Duodenal mucosa (tissue), 2 donors: Measurements from ENCODE around the gene ANKS1B.

ENCODE experiments used
- H3K27ac ChIP-seq: one replicate; pipeline ENCODE4 v1.7.0; 2013; ENCODE audit warnings: low read depth, low read length
- H3K27me3 ChIP-seq, 2 donors: one replicate each; pipeline ENCODE4 v1.7.0; 2013; ENCODE audit warnings: low read length in 2 of 2, control low read depth in 1 of 2; ENCODE audit not compliant: insufficient read depth in 2 of 2, control insufficient read depth in 1 of 2
- H3K36me3 ChIP-seq, 2 donors: one replicate each; pipeline ENCODE4 v1.7.0; 2013; ENCODE audit warnings: low read length in 2 of 2, control low read depth in 1 of 2; ENCODE audit not compliant: insufficient read depth in 2 of 2, control insufficient read depth in 1 of 2
- H3K4me1 ChIP-seq, 2 donors: one replicate each; pipeline ENCODE4 v1.7.0; 2013; ENCODE audit warnings: low read length in 2 of 2, control low read depth in 1 of 2; ENCODE audit not compliant: insufficient read depth in 2 of 2, control insufficient read depth in 1 of 2
- H3K4me3 ChIP-seq, 2 donors: one replicate each; pipeline ENCODE4 v1.7.0; 2013; ENCODE audit warnings: low read length in 2 of 2, low read depth in 1 of 2
- H3K9ac ChIP-seq, 2 donors: one replicate each; pipeline ENCODE4 v1.7.0; 2013; ENCODE audit warnings: low read length in 2 of 2, low read depth in 1 of 2
- H3K9me3 ChIP-seq, 2 donors: one replicate each; pipeline ENCODE4 v1.7.0; 2013; ENCODE audit warnings: low read length in 2 of 2, control low read depth in 1 of 2; ENCODE audit not compliant: control insufficient read depth in 1 of 2

ANKS1B gene

DNA sequence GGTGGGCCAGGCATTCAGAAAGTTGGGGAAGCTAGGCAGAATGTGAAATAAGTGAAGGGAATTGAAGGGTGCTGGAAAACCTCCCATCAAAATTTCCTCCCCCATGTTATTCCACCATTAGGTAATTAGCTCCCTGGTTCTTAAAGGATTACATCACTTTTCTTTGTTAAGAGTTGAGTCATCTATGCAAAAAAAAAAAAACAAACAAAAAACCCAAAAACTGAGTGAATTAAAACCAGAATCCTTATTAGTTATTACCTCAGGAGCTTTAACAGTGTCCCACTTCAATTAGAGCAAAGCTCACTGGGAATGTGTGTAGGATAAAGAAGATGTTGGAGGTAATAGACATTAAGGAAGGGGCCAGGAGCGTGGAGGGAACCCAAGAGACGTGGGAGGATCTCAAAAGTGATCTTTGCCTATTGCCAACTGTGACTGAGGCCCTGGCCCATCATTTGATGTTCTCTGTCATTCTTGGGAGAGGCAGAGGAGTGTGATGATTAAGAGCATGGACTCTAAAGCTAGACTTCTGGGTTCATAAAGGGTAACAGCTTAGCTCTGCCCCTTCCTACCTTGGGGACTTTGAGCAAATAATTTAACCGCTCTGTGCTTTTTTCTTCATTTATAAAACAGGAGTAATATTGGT is 975.0 kb downstream of the ANKS1B start:
- Histone ChIP-seq H3K4me1 (no peaks in the 10 kb centered on the region), H3K4me3 (no peak overlapping the region), H3K9ac (no peak overlapping the region), H3K36me3 (no peaks in the 10 kb centered on the region), H3K27ac (no peak overlapping the region), H3K27me3 (no peaks in the 10 kb centered on the region), H3K9me3 (no peaks in the 10 kb centered on the region)

DNA sequence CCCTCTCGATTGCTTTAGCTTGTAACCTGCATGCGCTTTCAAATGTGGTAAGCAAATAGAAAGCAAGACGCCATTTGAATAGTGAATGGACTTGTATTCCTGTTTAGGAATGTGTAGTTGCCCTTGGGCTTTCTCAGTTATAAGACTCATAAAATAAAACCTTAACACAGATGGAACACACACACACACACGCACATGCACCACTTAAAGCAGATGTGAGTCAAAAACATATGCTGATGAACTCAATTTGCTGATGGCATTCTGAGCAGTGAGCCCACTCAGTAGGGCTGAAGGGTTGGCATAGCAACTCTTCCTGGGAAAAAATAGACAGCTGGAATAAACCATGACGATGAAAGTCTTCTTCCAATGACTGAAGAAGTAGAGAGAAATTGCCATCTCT is 979.1 kb downstream of the ANKS1B start:
- no peak overlapping the region for H3K4me3 ChIP-seq
- H3K9me3 ChIP-seq, result no peaks in the 10 kb centered on the region
- H3K4me1 ChIP-seq, result no peaks in the 10 kb centered on the region
- H3K9ac ChIP-seq, result no peak overlapping the region
- H3K27ac ChIP-seq, result no peak overlapping the region
- no peaks in the 10 kb centered on the region for H3K36me3 ChIP-seq
- H3K27me3 ChIP-seq, result no peaks in the 10 kb centered on the region

DNA sequence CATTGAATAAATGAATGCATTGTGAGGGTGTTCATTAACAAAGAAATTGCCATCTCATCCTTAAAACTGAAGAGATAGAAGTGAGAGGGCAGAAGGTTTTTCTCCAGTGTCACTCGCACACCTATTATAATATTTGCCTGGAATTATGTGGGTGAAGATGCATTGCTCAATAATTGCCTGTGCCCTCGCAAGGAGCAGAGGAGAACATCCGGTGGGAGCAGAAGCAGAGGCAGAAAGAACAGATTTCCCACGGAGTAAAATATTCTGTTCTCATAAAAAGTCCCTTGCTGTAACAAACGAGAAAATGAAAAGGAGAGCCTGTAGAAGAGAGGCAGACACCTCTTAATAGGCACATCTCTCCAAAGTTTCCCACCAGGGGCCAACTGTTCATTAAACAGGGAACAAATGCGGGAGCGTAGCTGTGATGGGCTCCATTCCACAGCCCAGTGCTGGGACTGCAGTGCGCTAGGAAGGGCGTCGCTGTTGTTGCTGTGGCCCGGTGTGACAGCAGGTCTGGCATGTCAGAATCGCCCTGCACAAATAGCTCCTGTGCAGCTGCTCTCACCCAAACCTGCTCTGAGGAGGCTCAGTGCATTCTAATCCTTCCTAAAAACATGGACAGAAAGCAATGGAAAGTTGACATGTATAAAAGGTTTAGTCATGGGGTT is 979.8 kb downstream of the ANKS1B start:
- Histone ChIP-seq H3K27ac (no peak overlapping the region), H3K4me1 (no peaks in the 10 kb centered on the region), H3K36me3 (no peaks in the 10 kb centered on the region), H3K4me3 (no peak overlapping the region), H3K9me3 (no peaks in the 10 kb centered on the region), H3K27me3 (no peaks in the 10 kb centered on the region), H3K9ac (no peak overlapping the region)

DNA sequence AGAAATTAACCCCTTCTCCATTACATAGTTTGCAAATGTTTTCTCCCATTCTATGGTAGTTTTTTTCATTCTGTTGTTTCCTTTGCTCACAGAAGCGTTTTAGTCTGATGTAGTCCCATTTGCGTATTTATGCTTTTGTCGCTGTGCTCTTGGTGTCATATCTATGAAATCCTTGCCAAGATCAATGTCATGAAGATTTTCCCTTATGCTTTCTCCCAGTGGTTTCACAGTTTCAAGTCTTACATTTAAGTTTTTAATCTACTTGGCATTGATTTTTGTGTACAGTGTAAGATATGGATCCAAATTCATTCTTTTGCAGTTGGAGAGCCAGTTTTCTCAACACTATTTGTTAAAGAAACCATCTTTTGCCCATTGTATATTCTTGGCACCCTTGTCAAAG is 982.0 kb downstream of the ANKS1B start:
- Histone ChIP-seq H3K27me3 (no peaks in the 10 kb centered on the region), H3K27ac (no peak overlapping the region), H3K9me3 (no peaks in the 10 kb centered on the region), H3K36me3 (no peaks in the 10 kb centered on the region), H3K4me3 (no peak overlapping the region), H3K4me1 (no peaks in the 10 kb centered on the region), H3K9ac (no peak overlapping the region)

DNA sequence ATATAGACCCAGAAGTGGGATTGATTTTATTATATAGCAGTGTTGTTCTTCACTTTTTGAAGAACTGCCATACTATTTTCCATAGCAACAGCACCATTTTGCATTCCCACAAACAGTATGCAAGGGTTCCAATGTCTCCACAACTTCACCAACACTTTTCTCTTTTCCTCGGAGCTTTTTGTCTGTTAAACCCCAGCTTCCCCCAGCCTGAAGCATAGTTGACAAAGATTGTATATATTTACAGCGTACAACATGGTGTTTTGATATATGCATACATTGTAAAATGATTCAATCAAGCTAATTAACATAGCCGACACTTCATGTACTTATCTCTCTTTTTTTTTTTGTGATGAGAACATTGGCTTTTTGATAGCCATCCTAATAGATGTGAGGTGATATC is 982.6 kb downstream of the ANKS1B start:
- Histone ChIP-seq H3K36me3 (no peaks in the 10 kb centered on the region), H3K4me1 (no peaks in the 10 kb centered on the region), H3K9ac (no peak overlapping the region), H3K27me3 (no peaks in the 10 kb centered on the region), H3K9me3 (no peaks in the 10 kb centered on the region), H3K27ac (no peak overlapping the region), H3K4me3 (no peak overlapping the region)

DNA sequence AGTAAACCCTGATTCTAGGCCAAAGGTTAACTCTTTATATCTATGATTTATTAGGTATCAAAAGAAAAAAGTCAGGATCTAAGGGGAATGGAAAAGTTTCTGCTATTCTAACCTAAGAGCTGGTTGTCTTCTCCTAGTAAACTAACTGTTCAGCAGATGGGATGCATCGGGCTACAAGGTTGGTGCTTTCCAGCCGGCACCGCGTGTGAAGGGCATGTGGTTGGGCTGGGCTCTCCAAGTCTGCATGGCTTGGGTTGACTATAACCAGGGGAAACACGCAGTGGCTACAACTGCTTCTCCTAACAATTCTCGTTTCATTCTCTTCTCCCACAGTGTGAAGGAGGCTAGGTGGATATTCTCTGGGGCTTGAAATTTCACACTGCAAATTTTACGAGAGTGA is 985.2 kb downstream of the ANKS1B start:
- Histone ChIP-seq H3K27me3 (no peaks in the 10 kb centered on the region), H3K27ac (no peak overlapping the region), H3K36me3 (no peaks in the 10 kb centered on the region), H3K9ac (no peak overlapping the region), H3K9me3 (no peaks in the 10 kb centered on the region), H3K4me3 (no peak overlapping the region), H3K4me1 (no peaks in the 10 kb centered on the region)

DNA sequence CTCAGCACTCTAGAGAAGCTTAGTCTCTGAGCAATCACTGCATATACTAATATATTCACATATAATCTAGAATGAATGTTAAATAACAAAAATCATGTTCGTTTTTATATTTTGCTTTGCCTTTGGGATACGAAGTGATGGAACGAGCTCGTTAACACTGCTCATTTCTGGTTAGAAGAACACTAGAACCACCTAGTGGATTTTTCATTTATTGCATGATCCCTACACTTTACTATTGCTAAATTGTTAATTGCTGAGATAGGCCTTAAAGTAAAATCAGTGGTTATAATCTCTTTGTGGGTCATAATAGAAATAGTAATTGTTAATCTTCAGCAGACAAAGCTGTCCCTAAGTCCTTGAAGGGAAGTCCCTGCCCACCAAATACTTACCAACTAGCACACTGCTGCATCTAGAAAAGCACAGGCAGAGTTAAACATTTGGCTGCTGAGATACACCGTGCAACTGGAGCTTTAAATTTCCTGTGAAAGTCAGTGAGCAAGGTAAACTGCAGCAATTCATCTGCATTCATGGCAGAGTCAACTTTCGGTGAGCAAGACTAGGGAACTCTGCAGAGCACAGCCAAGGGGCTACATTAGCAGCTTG is 985.9 kb downstream of the ANKS1B start:
- Histone ChIP-seq H3K27ac (no peak overlapping the region), H3K9me3 (no peaks in the 10 kb centered on the region), H3K9ac (no peak overlapping the region), H3K4me1 (no peaks in the 10 kb centered on the region), H3K27me3 (no peaks in the 10 kb centered on the region), H3K4me3 (no peak overlapping the region), H3K36me3 (no peaks in the 10 kb centered on the region)

DNA sequence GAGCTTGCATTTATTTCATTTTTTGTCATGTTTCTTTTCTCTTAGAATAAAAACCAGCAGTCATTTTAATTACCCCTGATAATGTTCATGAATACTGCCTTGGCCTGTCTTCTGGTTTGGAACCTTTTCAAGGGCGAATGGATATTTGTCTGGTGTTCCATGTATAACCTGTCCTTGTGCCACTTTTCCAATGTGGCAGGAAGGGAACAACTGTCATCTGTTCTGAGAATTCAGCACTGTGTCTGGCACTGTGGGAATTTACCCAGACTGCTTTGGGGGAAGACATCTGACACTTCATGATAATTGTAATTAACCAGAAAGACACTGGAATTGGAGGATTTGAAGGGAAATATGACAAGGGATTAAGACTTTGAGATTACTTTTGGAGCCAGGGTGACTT is 986.8 kb downstream of the ANKS1B start:
- Histone ChIP-seq H3K27ac (no peak overlapping the region), H3K4me1 (no peaks in the 10 kb centered on the region), H3K27me3 (no peaks in the 10 kb centered on the region), H3K4me3 (no peak overlapping the region), H3K9ac (no peak overlapping the region), H3K36me3 (no peaks in the 10 kb centered on the region), H3K9me3 (no peaks in the 10 kb centered on the region)

DNA sequence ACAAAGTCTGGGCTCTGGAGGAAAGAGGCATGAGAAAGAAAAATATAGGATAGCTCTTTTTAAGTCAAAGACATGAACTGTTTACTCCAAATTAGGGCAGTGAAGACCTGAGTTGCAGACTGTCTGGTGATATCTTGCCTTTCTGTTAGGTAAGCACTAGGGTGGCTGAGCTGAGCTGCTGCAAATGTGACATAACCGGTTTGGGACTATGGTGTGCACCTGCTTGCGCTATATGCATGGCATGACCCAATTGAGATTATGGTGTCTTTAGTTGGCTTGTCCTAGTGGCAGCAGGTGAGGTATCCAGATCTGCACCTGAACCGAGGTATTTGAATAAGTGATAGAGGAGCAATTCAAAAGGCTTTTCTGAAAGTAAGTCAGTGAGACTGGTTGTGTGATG is 994.1 kb downstream of the ANKS1B start:
- Histone ChIP-seq H3K27ac (no peak overlapping the region), H3K9ac (no peak overlapping the region), H3K4me3 (no peak overlapping the region), H3K36me3 (no peaks in the 10 kb centered on the region), H3K27me3 (no peaks in the 10 kb centered on the region), H3K4me1 (no peaks in the 10 kb centered on the region), H3K9me3 (no peaks in the 10 kb centered on the region)

DNA sequence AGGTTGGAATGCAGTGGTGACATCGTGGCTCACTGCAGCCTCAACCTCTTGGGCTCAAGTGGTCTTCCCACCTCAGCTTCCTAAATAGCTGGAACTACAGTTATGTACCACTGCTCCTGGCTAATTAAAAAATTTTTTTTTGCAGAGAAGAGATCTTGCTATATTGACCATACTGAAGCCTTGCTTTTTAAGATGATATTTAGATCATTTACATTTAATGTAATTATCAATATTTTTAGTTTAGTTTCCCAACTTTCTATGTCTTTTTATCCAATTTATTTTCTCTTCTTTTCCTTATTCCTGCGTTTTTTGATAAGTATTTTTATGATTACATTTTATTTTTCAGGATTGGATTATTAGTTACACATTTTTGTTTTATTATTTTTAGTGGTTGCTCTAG is 999.6 kb downstream of the ANKS1B start:
- Histone ChIP-seq H3K9ac (no peak overlapping the region), H3K36me3 (no peaks in the 10 kb centered on the region), H3K27ac (no peak overlapping the region), H3K4me3 (no peak overlapping the region), H3K27me3 (no peaks in the 10 kb centered on the region), H3K9me3 (no peaks in the 10 kb centered on the region), H3K4me1 (no peaks in the 10 kb centered on the region)
